ENCODE data around the gene FRAT1.
A peak's percentile ranks its signal among the peaks of the same experiment; 100 is the strongest.

The FRAT1 gene

DNA sequence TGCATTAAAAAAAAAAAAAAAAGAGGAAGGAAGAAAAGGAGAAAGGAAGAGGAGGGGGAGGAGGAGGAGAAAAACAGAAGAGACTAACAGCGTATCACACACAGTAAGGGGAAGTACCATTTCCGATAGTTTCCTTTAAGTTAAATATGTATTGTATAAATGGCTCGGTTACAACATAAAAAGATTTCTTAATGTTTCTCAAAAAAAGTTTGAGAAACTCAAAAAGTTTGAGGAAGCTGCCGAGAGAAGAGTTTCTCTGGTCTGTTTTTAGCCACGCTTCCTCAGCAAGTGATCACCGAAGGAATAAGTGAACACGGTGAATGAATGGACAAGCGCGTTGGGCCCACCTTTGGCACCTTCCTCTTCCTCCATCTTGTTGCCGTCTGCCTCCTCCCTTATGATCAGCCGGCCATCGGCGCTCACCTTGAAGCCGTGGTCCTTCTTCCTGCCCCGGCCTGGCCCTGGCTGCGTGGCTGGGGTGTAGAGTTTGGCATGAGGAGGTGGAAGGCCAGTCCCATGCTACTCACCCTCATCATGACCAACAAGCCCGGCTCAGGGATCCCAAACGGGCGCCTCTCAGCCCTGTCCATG is 46.8 kb downstream of the FRAT1 start:
- DNase-seq (ENCODE audit: low spot score): peak; percentile 55

DNA sequence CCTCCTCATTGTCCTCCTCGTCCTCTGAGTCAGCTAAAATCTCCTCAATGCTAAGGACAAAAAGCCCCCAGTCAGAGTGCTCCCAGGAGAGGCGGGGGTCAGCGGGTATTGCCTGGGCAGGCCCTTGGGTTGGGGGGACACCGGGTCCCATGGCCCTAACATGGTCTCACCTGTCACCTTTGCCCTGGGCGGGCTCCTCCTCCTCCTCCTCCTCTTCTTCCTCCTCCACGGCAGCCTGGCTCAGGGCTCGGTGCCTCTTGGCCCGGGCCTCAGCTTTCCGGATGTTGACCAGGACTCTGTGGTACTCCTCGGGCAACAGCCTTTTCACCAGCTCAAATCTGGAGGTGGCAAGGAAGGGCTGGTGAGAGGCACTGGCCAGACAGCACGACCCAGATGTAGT is 47.5 kb downstream of the FRAT1 start:
- no peak for DNase-seq (ENCODE audit: low spot score)

DNA sequence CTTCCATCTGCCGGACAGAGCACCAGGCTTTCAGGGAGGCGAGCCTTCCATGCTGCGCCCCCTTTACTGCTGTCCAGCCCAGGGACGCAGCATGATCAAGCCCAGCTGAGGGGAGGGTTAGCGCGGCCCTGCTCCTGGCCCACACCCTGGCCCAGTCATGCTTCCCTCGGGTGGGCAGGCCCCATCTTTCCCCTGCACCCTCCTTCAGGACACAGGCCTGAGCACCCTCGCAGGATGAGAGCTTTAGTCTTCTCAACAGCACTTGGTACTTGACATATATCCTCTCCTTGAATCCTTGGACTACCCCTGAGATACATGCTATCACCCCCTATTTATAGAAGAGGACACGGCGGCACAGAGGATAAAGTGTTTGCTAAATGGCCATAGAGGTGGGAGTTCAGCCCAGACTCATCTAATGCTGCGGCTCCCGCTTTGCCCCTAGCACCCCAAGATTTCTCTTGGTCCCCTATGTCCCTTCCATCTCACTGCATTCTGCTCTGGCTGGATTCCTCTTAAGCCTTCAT is 48.1 kb downstream of the FRAT1 start:
- DNase-seq (ENCODE audit: low spot score): no peak

All from pons (tissue), 1 donor.